Measurements from ENCODE around the gene TMCC2. TPM values are rescaled to one million over a fixed set of nuclear protein-coding genes. Genes with fewer than 3 reads are reported as not detected.

Gene TMCC2
- total and polyA plus RNA-seq, 2 of the 8 experiments (the other 6 are each of a cell fraction or from before 2014, with no cell fraction given): 6.7 to 6.8 TPM

- H3K23ac ChIP-seq (ENCODE audit: insufficient read length): no peak overlapping the region
- no peak overlapping the region for H2BK15ac ChIP-seq (ENCODE audit: low read length)
- H4K8ac ChIP-seq (ENCODE audit: extremely low read depth, insufficient read depth, low read length): no peak overlapping the region
- no peak overlapping the region for H3K9ac ChIP-seq (replicated peaks in 1 of 4; ENCODE audit: extremely low read depth in 1 of 4, low read depth in 3 of 4, low read length in 3 of 4)
- H2AK5ac ChIP-seq (ENCODE audit: low read depth, low read length): no peak overlapping the region
- no peak overlapping the region for H3K14ac ChIP-seq (ENCODE audit: insufficient read length)
- no peak overlapping the region for H3K56ac ChIP-seq (replicated peaks; ENCODE audit: insufficient read length, low read depth, low read length)
- H3K27ac ChIP-seq (ENCODE audit: low read depth, low read length): no peak overlapping the region
- no peaks in the 10 kb centered on the region for H3K79me1 ChIP-seq (ENCODE audit: low read depth, low read length)
- FAIRE-seq: no peak
- no peak overlapping the region for H4K5ac ChIP-seq (ENCODE audit: insufficient read length, low read depth, low read length)
- peaks cover 3 to 9% of the 10 kb centered on the region in 2 experiments for H4K20me1 ChIP-seq (replicated peaks in 1 of 2; ENCODE audit: control insufficient read depth in 1 of 2, insufficient read depth in 2 of 2, low read length in 2 of 2)
- H3K18ac ChIP-seq (ENCODE audit: extremely low read depth, low read length): no peak overlapping the region
- peaks cover 0 to 6% (median 4%) of the 10 kb centered on the region in 4 experiments; a peak in 5 of 7 replicates for H3K27me3 ChIP-seq (replicated peaks in 1 of 4; ENCODE audit: control insufficient read depth in 3 of 4, extremely low read depth in 1 of 4, insufficient read depth in 3 of 4, low read length in 3 of 4)
- 82% methylated on average over 5 of the region's 5 CpGs; no CpG with 5 or more reads in 1 of the 2 experiments for WGBS, 2 experiments (ENCODE audit: extremely low coverage in 1 of 2, insufficient coverage in 1 of 2, insufficient read length in 1 of 2, insufficient replicate concordance in 2 of 2, low coverage in 1 of 2, low lambda C conversion rate in 2 of 2, missing lambda C conversion rate in 1 of 2)
- no peak overlapping the region for H2BK20ac ChIP-seq (ENCODE audit: low read length)
- H2BK120ac ChIP-seq (replicated peaks; ENCODE audit: low read depth, low read length): no peak overlapping the region
- H3K4me2 ChIP-seq (ENCODE audit: insufficient read depth in 1 of 2, low read depth in 2 of 2, low read length in 2 of 2): no peak overlapping the region
- H3K36me3 ChIP-seq (ENCODE audit: control insufficient read depth in 2 of 4, insufficient read depth in 4 of 4, low read length in 3 of 4): no peaks in the 10 kb centered on the region
- H4K91ac ChIP-seq (replicated peaks; ENCODE audit: insufficient read length, low read length): no peak overlapping the region
- H2AFZ ChIP-seq (ENCODE audit: low read length): no peak overlapping the region
- no peaks in the 10 kb centered on the region for H3K9me3 ChIP-seq (ENCODE audit: insufficient read depth in 2 of 2, low read depth in 1 of 2, low read length in 1 of 2)
- ChIA-PET POLR2A (ENCODE audit: partially characterized antibody) (interaction anchor here (1.5 to 1.6 kb wide), 3 partner anchors 40 to 111 kb away, joined by 4 to 5 read pairs (median 4); partner anchors contain the start of gene NUAK2), CTCF (ENCODE audit: partially characterized antibody) (interaction anchor here (1.1 to 40.8 kb wide), 2 partner anchors 29 to 101 kb away, joined by 3 to 1035 read pairs; no protein-coding TSS in a partner anchor)
- no peak overlapping the region for H3K4me3 ChIP-seq (ENCODE audit: extremely low read depth in 1 of 4, insufficient read depth in 2 of 4, low read depth in 3 of 4, low read length in 4 of 4)
- peaks cover 13 to 18% (median 16%) of the 10 kb centered on the region in 4 experiments; a peak in 6 of 7 replicates for H3K4me1 ChIP-seq (replicated peaks in 1 of 4; ENCODE audit: control insufficient read depth in 3 of 4, insufficient read depth in 4 of 4, low read length in 3 of 4)
- H2BK12ac ChIP-seq (ENCODE audit: low read depth, low read length): no peak overlapping the region
- H3K4ac ChIP-seq (replicated peaks; ENCODE audit: insufficient read length, low read depth, low read length): no peak overlapping the region
- H3K23me2 ChIP-seq (ENCODE audit: low read depth, low read length): peaks cover 11% of the 10 kb centered on the region
- no peak overlapping the region for H2BK5ac ChIP-seq (ENCODE audit: low read depth, low read length)
- no peak for DNase-seq (ENCODE audit: low read depth in 1 of 2, low spot score in 2 of 2)
- TF ChIP-seq YY1 (IDR thresholded peaks at IDR 0.05; ENCODE audit: low read depth, low read length) (no peak), SP2 (IDR thresholded peaks at IDR 0.05; ENCODE audit: low read length) (no peak), RNF2 (IDR thresholded peaks at IDR 0.05; ENCODE audit: borderline replicate concordance, low read depth, low read length, missing control alignments, poor library complexity, severe bottlenecking) (no peak), RBBP5 (IDR thresholded peaks at IDR 0.05; ENCODE audit: borderline replicate concordance, low read depth, low read length) (no peak), FOSL1 (IDR thresholded peaks at IDR 0.05; ENCODE audit: insufficient read depth, low read depth, low read length) (no peak)
- H3K79me2 ChIP-seq (ENCODE audit: control insufficient read depth in 1 of 2, insufficient read depth in 2 of 2, low read length in 2 of 2): no peaks in the 10 kb centered on the region
Measured at GRCh38 chr1:205230982-205231381, 3.2 kb downstream of the TMCC2 start.

All from H1 (cell line).